ENCODE measurements around the gene FSIP1. TPM values are rescaled to one million over a fixed set of nuclear protein-coding genes. Genes with fewer than 3 reads are reported as not detected.

FSIP1 gene
- total RNA-seq, 4 donors from 2014 or later: 0.94 to 3.2 (median 2.0) TPM

DNA sequence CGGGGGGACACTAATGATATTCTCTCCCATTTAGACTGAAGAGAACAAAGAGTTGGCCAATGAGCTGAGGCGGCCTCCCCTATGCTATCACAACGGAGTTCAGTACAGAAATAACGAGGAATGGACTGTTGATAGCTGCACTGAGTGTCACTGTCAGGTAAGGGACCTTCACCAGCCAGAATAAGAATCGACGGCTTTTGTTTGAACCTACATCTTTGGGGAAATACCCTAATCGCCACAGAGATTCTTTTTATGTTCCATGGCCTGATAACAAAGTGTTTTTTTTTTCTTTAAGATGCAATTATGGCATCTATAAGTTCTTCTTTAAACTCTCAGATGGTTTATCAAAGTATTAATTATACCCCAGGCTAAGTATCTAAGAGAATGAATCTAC, 198.4 kb downstream of the FSIP1 start:
- H3K9me3 ChIP-seq: no peaks in the 10 kb centered on the region
- 52 to 59% methylated on average over 6 of the region's 7 CpGs for WGBS, 2 donors (ENCODE audit: low coverage in 1 of 2)
- H3K4me1 ChIP-seq: peaks cover 3 to 91% (median 44%) of the 10 kb centered on the region in 3 donors
- no peaks in the 10 kb centered on the region for H3K27me3 ChIP-seq
- TF ChIP-seq, protein P1, sequence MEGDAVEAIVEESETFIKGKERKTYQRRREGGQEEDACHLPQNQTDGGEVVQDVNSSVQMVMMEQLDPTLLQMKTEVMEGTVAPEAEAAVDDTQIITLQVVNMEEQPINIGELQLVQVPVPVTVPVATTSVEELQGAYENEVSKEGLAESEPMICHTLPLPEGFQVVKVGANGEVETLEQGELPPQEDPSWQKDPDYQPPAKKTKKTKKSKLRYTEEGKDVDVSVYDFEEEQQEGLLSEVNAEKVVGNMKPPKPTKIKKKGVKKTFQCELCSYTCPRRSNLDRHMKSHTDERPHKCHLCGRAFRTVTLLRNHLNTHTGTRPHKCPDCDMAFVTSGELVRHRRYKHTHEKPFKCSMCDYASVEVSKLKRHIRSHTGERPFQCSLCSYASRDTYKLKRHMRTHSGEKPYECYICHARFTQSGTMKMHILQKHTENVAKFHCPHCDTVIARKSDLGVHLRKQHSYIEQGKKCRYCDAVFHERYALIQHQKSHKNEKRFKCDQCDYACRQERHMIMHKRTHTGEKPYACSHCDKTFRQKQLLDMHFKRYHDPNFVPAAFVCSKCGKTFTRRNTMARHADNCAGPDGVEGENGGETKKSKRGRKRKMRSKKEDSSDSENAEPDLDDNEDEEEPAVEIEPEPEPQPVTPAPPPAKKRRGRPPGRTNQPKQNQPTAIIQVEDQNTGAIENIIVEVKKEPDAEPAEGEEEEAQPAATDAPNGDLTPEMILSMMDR (IDR thresholded peaks at IDR 0.05): no peak
- no peak for TF ChIP-seq EP300 (IDR thresholded peaks at IDR 0.05)
- TF ChIP-seq POLR2A (IDR thresholded peaks at IDR 0.05): no peak
- no peak for TF ChIP-seq POLR2AphosphoS5 (IDR thresholded peaks at IDR 0.05)
- peak overlapping the region in 3 of 4 donors; percentile 95 to 98 (median 97) for H3K27ac ChIP-seq
- H3K36me3 ChIP-seq: peaks cover 0 to 74% of the 10 kb centered on the region in 2 donors
- ATAC-seq: no peak
- peak overlapping the region in 1 of 2 donors; percentile 80 for H3K4me3 ChIP-seq

DNA sequence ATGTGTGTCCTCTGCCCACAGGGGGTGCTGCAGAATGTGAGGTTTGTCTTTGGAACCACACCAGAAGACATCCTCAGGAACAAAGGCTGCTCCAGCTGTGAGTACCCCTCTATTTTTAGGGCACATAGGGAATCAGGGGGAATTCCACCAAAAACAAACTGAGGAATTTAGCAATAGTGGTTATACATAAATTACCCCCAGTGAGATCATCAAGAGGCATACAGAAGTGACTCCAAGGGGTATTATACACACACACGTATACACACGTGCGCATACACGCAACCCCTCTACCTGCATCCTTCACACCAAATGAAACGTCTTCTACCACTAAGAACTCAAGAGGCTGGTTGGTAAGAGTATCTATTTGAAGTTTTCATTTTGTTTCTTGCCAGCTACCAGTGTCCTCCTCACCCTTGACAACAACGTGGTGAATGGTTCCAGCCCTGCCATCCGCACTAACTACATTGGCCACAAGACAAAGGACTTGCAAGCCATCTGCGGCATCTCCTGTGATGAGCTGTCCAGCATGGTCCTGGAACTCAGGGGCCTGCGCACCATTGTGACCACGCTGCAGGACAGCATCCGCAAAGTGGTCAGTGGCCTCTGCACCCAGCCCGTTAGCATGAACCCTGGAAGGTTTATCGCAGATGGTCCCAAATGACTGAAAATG, 198.9 kb downstream of the FSIP1 start:
- peak overlapping the region; percentile 71 to 80 for H3K4me3 ChIP-seq
- H3K27me3 ChIP-seq: no peaks in the 10 kb centered on the region
- TF ChIP-seq EP300 (IDR thresholded peaks at IDR 0.05): no peak
- TF ChIP-seq, protein P1 (IDR thresholded peaks at IDR 0.05): peak; percentile 25 to 68 (median 42)
- peak; percentile 63 for TF ChIP-seq POLR2AphosphoS5 (IDR thresholded peaks at IDR 0.05)
- peak in 1 of 2 donors; percentile 42 for TF ChIP-seq POLR2A (IDR thresholded peaks at IDR 0.05)
- ATAC-seq: no peak
- 52 to 53% methylated on average over 4 to 8 of the region's 13 CpGs for WGBS, 2 donors (ENCODE audit: low coverage in 1 of 2)
- peaks cover 0 to 68% of the 10 kb centered on the region in 2 donors for H3K36me3 ChIP-seq
- H3K4me1 ChIP-seq: peaks cover 3 to 91% (median 44%) of the 10 kb centered on the region in 3 donors
- no peaks in the 10 kb centered on the region for H3K9me3 ChIP-seq
- peak overlapping the region; percentile 10 to 98 (median 96) for H3K27ac ChIP-seq

DNA sequence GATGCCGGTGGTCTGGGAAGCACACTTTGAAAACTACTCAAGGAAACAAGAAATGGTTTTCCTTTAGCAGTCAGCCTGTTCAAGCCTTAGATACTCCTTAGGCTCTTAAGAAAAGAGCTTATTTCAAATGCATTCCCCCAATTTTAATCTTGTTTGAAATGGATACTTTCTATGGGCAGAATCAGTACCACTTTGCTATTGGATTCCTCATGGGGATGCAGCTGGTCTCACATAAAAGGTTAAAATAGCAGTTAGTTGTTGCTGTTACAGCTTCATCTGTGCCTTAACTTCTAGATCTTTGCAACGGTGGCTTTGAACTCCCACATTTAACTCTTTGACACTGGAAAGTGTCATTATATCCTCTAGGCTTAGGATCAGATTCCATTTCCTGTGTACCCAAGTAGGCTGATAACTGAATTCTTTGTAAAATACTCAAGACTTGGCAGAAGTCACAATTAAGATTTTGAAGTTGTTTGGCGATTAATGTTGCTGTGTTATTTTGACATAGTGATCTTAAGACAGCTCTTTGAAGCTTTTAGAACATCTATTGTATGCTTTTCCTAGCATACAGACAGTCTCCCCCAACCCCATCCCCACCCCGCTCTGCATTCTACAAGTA, 199.6 kb downstream of the FSIP1 start:
- Histone ChIP-seq H3K4me3 (peak overlapping the region; percentile 71 to 80), H3K27me3 (no peaks in the 10 kb centered on the region), H3K4me1 (peaks cover 3 to 91% (median 42%) of the 10 kb centered on the region in 3 donors), H3K9me3 (no peaks in the 10 kb centered on the region), H3K27ac (peak overlapping the region; percentile 13 to 98 (median 96)), H3K36me3 (peaks cover 0 to 62% of the 10 kb centered on the region in 2 donors)
- no peak for ATAC-seq
- TF ChIP-seq POLR2A (IDR thresholded peaks at IDR 0.05): peak in 1 of 2 donors; percentile 20
- TF ChIP-seq POLR2AphosphoS5 (IDR thresholded peaks at IDR 0.05): peak; percentile 54
- TF ChIP-seq, protein P1 (IDR thresholded peaks at IDR 0.05): no peak
- 41 to 44% methylated on average over 4 of the region's 4 CpGs for WGBS, 2 donors (ENCODE audit: low coverage in 1 of 2)

DNA sequence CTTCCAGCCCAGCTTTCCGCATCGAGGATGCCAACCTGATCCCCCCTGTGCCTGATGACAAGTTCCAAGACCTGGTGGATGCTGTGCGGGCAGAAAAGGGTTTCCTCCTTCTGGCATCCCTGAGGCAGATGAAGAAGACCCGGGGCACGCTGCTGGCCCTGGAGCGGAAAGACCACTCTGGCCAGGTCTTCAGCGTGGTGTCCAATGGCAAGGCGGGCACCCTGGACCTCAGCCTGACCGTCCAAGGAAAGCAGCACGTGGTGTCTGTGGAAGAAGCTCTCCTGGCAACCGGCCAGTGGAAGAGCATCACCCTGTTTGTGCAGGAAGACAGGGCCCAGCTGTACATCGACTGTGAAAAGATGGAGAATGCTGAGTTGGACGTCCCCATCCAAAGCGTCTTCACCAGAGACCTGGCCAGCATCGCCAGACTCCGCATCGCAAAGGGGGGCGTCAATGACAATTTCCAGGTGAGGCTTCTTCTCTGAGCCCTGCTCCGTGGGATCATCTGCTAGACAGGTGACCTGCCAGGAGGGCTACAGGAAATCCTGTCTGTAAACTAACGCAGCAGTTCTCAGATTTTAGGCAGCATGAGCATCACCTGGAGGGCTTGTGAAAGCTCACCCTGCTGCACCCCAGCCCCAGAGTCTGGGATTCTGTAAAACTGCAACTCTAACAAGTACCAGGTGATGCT, 200.2 kb downstream of the FSIP1 start:
- Histone ChIP-seq H3K4me3 (peak overlapping the region; percentile 71 to 80), H3K27ac (peak overlapping the region; percentile 93 to 98 (median 96)), H3K9me3 (no peaks in the 10 kb centered on the region), H3K27me3 (no peaks in the 10 kb centered on the region), H3K4me1 (peaks cover 3 to 86% (median 36%) of the 10 kb centered on the region in 3 donors), H3K36me3 (peaks cover 0 to 55% of the 10 kb centered on the region in 2 donors)
- WGBS, 2 donors (ENCODE audit: low coverage in 1 of 2): 0 to 23% methylated on average over 1 to 7 of the region's 20 CpGs
- peak; percentile 71 for TF ChIP-seq POLR2AphosphoS5 (IDR thresholded peaks at IDR 0.05)
- TF ChIP-seq, protein P1 (IDR thresholded peaks at IDR 0.05): no peak
- TF ChIP-seq EP300 (IDR thresholded peaks at IDR 0.05): no peak
- peak in 1 of 2 donors; percentile 9 for TF ChIP-seq POLR2A (IDR thresholded peaks at IDR 0.05)
- no peak for ATAC-seq

Data from gastroesophageal sphincter (tissue), 4 donors.